Measurements from ENCODE around the gene PHLPP2. TPM values are rescaled to one million over a fixed set of nuclear protein-coding genes. Genes with fewer than 3 reads are reported as not detected.

PHLPP2 gene
- total RNA-seq, 2 donors from 2014 or later: 8.1 to 17.1 TPM

- ATAC-seq (ENCODE audit: insufficient number of reproducible peaks, low FRiP score, low read depth) (peak; percentile 48), DNase-seq (ENCODE audit: low spot score) (peak; percentile 8)
- H3K9me3 ChIP-seq: no peaks in the 10 kb centered on the region
- H3K36me3 ChIP-seq: peaks cover under 1% of the 10 kb centered on the region
- peaks cover 11 to 34% of the 10 kb centered on the region in 2 donors for H3K4me1 ChIP-seq (ENCODE audit: control insufficient read depth in 1 of 2, low read depth in 2 of 2)
- H3K4me3 ChIP-seq: peak overlapping the region; percentile 94
- H3K27me3 ChIP-seq (replicated peaks; ENCODE audit: insufficient read depth): no peaks in the 10 kb centered on the region
- peak overlapping the region; percentile 91 to 94 for H3K27ac ChIP-seq
- TF ChIP-seq CTCF (IDR thresholded peaks at IDR 0.05): no peak
Observed at GRCh38 chr16:71722801-71723536, 1.5 kb downstream of the PHLPP2 start.

- H3K27ac ChIP-seq: no peak overlapping the region
- no peak overlapping the region for H3K4me3 ChIP-seq
- no peaks in the 10 kb centered on the region for H3K9me3 ChIP-seq
- DNase-seq (ENCODE audit: low spot score) (no peak), ATAC-seq (ENCODE audit: insufficient number of reproducible peaks, low FRiP score, low read depth) (no peak)
- H3K36me3 ChIP-seq: peaks cover 4% of the 10 kb centered on the region
- H3K27me3 ChIP-seq (replicated peaks; ENCODE audit: insufficient read depth): no peaks in the 10 kb centered on the region
- TF ChIP-seq CTCF (IDR thresholded peaks at IDR 0.05): no peak
- H3K4me1 ChIP-seq (ENCODE audit: control insufficient read depth in 1 of 2, low read depth in 2 of 2): peaks cover 4 to 23% of the 10 kb centered on the region in 2 donors
Observed at GRCh38 chr16:71721066-71721740, 3.3 kb downstream of the PHLPP2 start.

GRCh38 chr16:71712501-71712900, 12.0 kb downstream of the PHLPP2 start:
- Histone ChIP-seq H3K27me3 (replicated peaks; ENCODE audit: insufficient read depth) (no peaks in the 10 kb centered on the region), H3K36me3 (no peaks in the 10 kb centered on the region), H3K4me1 (ENCODE audit: control insufficient read depth in 1 of 2, low read depth in 2 of 2) (no peaks in the 10 kb centered on the region), H3K27ac (no peak overlapping the region), H3K9me3 (no peaks in the 10 kb centered on the region), H3K4me3 (no peak overlapping the region)
- TF ChIP-seq CTCF (IDR thresholded peaks at IDR 0.05): no peak
- DNase-seq (ENCODE audit: low spot score) (no peak), ATAC-seq (ENCODE audit: insufficient number of reproducible peaks, low FRiP score, low read depth) (no peak)

GRCh38 chr16:71711789-71712188, 12.7 kb downstream of the PHLPP2 start:
- Histone ChIP-seq H3K9me3 (no peaks in the 10 kb centered on the region), H3K4me3 (no peak overlapping the region), H3K27me3 (replicated peaks; ENCODE audit: insufficient read depth) (no peaks in the 10 kb centered on the region), H3K4me1 (ENCODE audit: control insufficient read depth in 1 of 2, low read depth in 2 of 2) (no peaks in the 10 kb centered on the region), H3K36me3 (no peaks in the 10 kb centered on the region), H3K27ac (no peak overlapping the region)
- no peak for DNase-seq (ENCODE audit: low spot score)
- ATAC-seq (ENCODE audit: insufficient number of reproducible peaks, low FRiP score, low read depth): no peak
- no peak for TF ChIP-seq CTCF (IDR thresholded peaks at IDR 0.05)

- H3K27ac ChIP-seq: no peak overlapping the region
- no peaks in the 10 kb centered on the region for H3K27me3 ChIP-seq (replicated peaks; ENCODE audit: insufficient read depth)
- ATAC-seq (ENCODE audit: insufficient number of reproducible peaks, low FRiP score, low read depth): no peak
- DNase-seq (ENCODE audit: low spot score): no peak
- no peaks in the 10 kb centered on the region for H3K36me3 ChIP-seq
- H3K4me3 ChIP-seq: no peak overlapping the region
- H3K9me3 ChIP-seq: no peaks in the 10 kb centered on the region
- TF ChIP-seq CTCF (IDR thresholded peaks at IDR 0.05): no peak
- H3K4me1 ChIP-seq (ENCODE audit: control insufficient read depth in 1 of 2, low read depth in 2 of 2): no peaks in the 10 kb centered on the region
Observed at GRCh38 chr16:71709229-71709781, 15.2 kb downstream of the PHLPP2 start.
